HEK293 (cell line): ENCODE results near the gene PLAC1.

Experiments
- CTCF ChIA-PET: fragments of 350-600 bp; formaldehyde crosslinking; extraction: SDS; loops from one replicate; lab custom pipeline; 2021; ENCODE audit warnings: antibody characterized with exemption; lab: Yijun Ruan, JAX
- POLR2A ChIA-PET: fragments of 300-600 bp; formaldehyde crosslinking; extraction: SDS; loops from one replicate; lab custom pipeline; 2020; ENCODE audit warnings: antibody characterized with exemption, inconsistent platforms; lab: Yijun Ruan, JAX
- H3K27ac ChIP-seq: fragments of 200-500 bp; sonication (Bioruptor generic); 2 replicates; pipeline ENCODE4 v1.5.1; 2014; ENCODE audit warnings: low read depth, low read length, control low read depth, inconsistent platforms; ENCODE audit errors: extremely low read depth
- H3K36me3 ChIP-seq, 2 experiments: fragments of 200-500 bp in 1 of 2; sonication (Bioruptor generic) in 1 of 2; 1 replicate in 1 of 2; 2 replicates in 1 of 2; pipeline ENCODE4 v1.5.1; 2014 to 2017; ENCODE audit warnings: inconsistent platforms in 2 of 2, low read length in 2 of 2; ENCODE audit not compliant: control insufficient read depth in 2 of 2, insufficient read depth in 1 of 2
- H3K4me1 ChIP-seq: fragments of 200-500 bp; sonication (Bioruptor generic); 2 replicates; pipeline ENCODE4 v1.5.1; 2014; ENCODE audit warnings: mild to moderate bottlenecking, low read length, inconsistent platforms; ENCODE audit not compliant: control insufficient read depth, insufficient read depth
- H3K4me3 ChIP-seq: 2 replicates; pipeline ENCODE4 v1.5.1; 2011; ENCODE audit warnings: low read depth, mild to moderate bottlenecking, control low read depth, low read length, moderate library complexity
- H3K9me3 ChIP-seq: fragments of 200-500 bp; sonication (Bioruptor generic); 2 replicates; pipeline ENCODE4 v1.5.1; 2014; ENCODE audit warnings: low read depth, low read length, inconsistent platforms; ENCODE audit not compliant: control insufficient read depth, insufficient read depth
- HOXA7 ChIP-seq: sonication (generic); formaldehyde crosslinking; IDR thresholded peaks from 2 replicates; pipeline ENCODE4 v1.8.1; 2022; ENCODE audit warnings: missing genetic modification reagents, borderline replicate concordance
- KLF7 ChIP-seq: fragments of 450-650 bp; formaldehyde crosslinking; IDR thresholded peaks from 2 replicates; pipeline ENCODE4 v1.5.1; 2016; ENCODE audit warnings: missing biosample characterization, missing genetic modification characterization, borderline replicate concordance
- PRDM4 ChIP-seq: fragments of 450-650 bp; formaldehyde crosslinking; IDR thresholded peaks from 2 replicates; pipeline ENCODE4 v1.5.1; 2017; ENCODE audit warnings: missing biosample characterization, missing genetic modification characterization
- SETDB1 ChIP-seq: IDR thresholded peaks from one replicate; pipeline ENCODE4 v1.6.1; 2017; ENCODE audit warnings: mild to moderate bottlenecking, low read length, moderate library complexity, mixed read lengths; ENCODE audit not compliant: insufficient read length
- WT1 ChIP-seq: fragments of 450-650 bp; formaldehyde crosslinking; IDR thresholded peaks from 2 replicates; pipeline ENCODE4 v1.5.1; 2016; ENCODE audit warnings: missing biosample characterization, missing genetic modification characterization
- ZBTB10 ChIP-seq: fragments of 450-650 bp; formaldehyde crosslinking; IDR thresholded peaks from 2 replicates; pipeline ENCODE4 v1.5.1; 2016; ENCODE audit warnings: missing biosample characterization, missing genetic modification characterization
- ZNF155 ChIP-seq: fragments of 450-650 bp; formaldehyde crosslinking; IDR thresholded peaks from 2 replicates; pipeline ENCODE4 v1.5.1; 2016; ENCODE audit warnings: missing biosample characterization, missing genetic modification characterization
- ZNF202 ChIP-seq: fragments of 450-650 bp; formaldehyde crosslinking; IDR thresholded peaks from 2 replicates; pipeline ENCODE4 v1.5.1; 2016; ENCODE audit warnings: missing biosample characterization, missing genetic modification characterization, borderline replicate concordance
- ZNF26 ChIP-seq: fragments of 450-650 bp; formaldehyde crosslinking; IDR thresholded peaks from 2 replicates; pipeline ENCODE4 v1.5.1; 2016; ENCODE audit warnings: missing biosample characterization, missing genetic modification characterization
- ZNF433 ChIP-seq: fragments of 450-650 bp; formaldehyde crosslinking; IDR thresholded peaks from 2 replicates; pipeline ENCODE4 v1.5.1; 2016; ENCODE audit warnings: missing biosample characterization, missing genetic modification characterization, low read depth
- ZNF48 ChIP-seq: fragments of 450-650 bp; formaldehyde crosslinking; IDR thresholded peaks from 2 replicates; pipeline ENCODE4 v1.5.1; 2016; ENCODE audit warnings: missing biosample characterization, missing genetic modification characterization
- ZNF610 ChIP-seq: fragments of 450-650 bp; formaldehyde crosslinking; IDR thresholded peaks from 2 replicates; pipeline ENCODE4 v1.5.1; 2016; ENCODE audit warnings: missing biosample characterization, missing genetic modification characterization, borderline replicate concordance
- ZNF629 ChIP-seq: fragments of 450-650 bp; formaldehyde crosslinking; IDR thresholded peaks from 2 replicates; pipeline ENCODE4 v1.5.1; 2017; ENCODE audit warnings: missing biosample characterization, missing genetic modification characterization
- ZNF645 ChIP-seq: fragments of 450-650 bp; formaldehyde crosslinking; IDR thresholded peaks from 2 replicates; pipeline ENCODE4; 2016; ENCODE audit warnings: missing biosample characterization, missing genetic modification characterization
- ZNF776 ChIP-seq: fragments of 450-650 bp; formaldehyde crosslinking; IDR thresholded peaks from 2 replicates; pipeline ENCODE4 v1.5.0; 2017; ENCODE audit warnings: missing biosample characterization, missing genetic modification characterization, borderline replicate concordance
- ZNF785 ChIP-seq: fragments of 450-650 bp; formaldehyde crosslinking; IDR thresholded peaks from 2 replicates; pipeline ENCODE4 v1.5.1; 2016; ENCODE audit warnings: missing biosample characterization, missing genetic modification characterization
- TF ChIP-seq, protein P1 (sequence below): fragments of 450-650 bp; formaldehyde crosslinking; IDR thresholded peaks from 2 replicates; pipeline ENCODE4 v1.5.1; 2016; ENCODE audit warnings: missing biosample characterization, missing genetic modification characterization
- TF ChIP-seq, protein P2 (sequence below): fragments of 450-650 bp; formaldehyde crosslinking; IDR thresholded peaks from 2 replicates; pipeline ENCODE4 v1.5.1; 2016; ENCODE audit warnings: missing biosample characterization, missing genetic modification characterization, borderline replicate concordance
- TF ChIP-seq, protein P3 (sequence below): fragments of 450-650 bp; formaldehyde crosslinking; IDR thresholded peaks from 2 replicates; pipeline ENCODE4 v1.5.1; 2016; ENCODE audit warnings: missing biosample characterization, missing genetic modification characterization, low read depth

PLAC1 gene

GRCh38 chrX:134547047-134547679, 111.1 kb downstream of the PLAC1 start:
- Histone ChIP-seq H3K9me3 (no peaks in the 10 kb centered on the region), H3K4me1 (peaks cover 16% of the 10 kb centered on the region), H3K36me3 (peaks cover 0 to 16% of the 10 kb centered on the region in 2 experiments; a peak in 1 of 3 replicates), H3K27ac (no peak overlapping the region), H3K4me3 (no peak overlapping the region)
- POLR2A ChIA-PET: no interaction called here
- CTCF ChIA-PET: interaction anchor here (0.7 kb wide), 1 partner anchor 11 kb away, joined by 3 read pairs; no protein-coding TSS in a partner anchor
- TF ChIP-seq, protein P1, sequence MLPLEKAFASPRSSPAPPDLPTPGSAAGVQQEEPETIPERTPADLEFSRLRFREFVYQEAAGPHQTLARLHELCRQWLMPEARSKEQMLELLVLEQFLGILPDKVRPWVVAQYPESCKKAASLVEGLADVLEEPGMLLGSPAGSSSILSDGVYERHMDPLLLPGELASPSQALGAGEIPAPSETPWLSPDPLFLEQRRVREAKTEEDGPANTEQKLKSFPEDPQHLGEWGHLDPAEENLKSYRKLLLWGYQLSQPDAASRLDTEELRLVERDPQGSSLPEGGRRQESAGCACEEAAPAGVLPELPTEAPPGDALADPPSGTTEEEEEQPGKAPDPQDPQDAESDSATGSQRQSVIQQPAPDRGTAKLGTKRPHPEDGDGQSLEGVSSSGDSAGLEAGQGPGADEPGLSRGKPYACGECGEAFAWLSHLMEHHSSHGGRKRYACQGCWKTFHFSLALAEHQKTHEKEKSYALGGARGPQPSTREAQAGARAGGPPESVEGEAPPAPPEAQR: no peak
- TF ChIP-seq, protein P2, sequence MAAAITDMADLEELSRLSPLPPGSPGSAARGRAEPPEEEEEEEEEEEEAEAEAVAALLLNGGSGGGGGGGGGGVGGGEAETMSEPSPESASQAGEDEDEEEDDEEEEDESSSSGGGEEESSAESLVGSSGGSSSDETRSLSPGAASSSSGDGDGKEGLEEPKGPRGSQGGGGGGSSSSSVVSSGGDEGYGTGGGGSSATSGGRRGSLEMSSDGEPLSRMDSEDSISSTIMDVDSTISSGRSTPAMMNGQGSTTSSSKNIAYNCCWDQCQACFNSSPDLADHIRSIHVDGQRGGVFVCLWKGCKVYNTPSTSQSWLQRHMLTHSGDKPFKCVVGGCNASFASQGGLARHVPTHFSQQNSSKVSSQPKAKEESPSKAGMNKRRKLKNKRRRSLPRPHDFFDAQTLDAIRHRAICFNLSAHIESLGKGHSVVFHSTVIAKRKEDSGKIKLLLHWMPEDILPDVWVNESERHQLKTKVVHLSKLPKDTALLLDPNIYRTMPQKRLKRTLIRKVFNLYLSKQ (tag by site-specific recombination): no peak
- TF ChIP-seq ZNF155 (tag by site-specific recombination) (no peak), ZNF202 (no peak), ZNF645 (tag by site-specific recombination) (no peak), WT1 (no peak), ZBTB10 (tag by site-specific recombination) (no peak), ZNF48 (tag by site-specific recombination) (no peak), ZNF629 (tag by site-specific recombination) (no peak), ZNF26 (no peak), ZNF776 (tag by site-specific recombination) (no peak), ZNF785 (no peak), ZNF433 (tag by site-specific recombination) (no peak), PRDM4 (tag by site-specific recombination) (no peak), ZNF610 (tag by site-specific recombination) (no peak), HOXA7 (CRISPR knock-in tag) (no peak), KLF7 (tag by site-specific recombination) (no peak), SETDB1 (no peak)
- TF ChIP-seq, protein P3, sequence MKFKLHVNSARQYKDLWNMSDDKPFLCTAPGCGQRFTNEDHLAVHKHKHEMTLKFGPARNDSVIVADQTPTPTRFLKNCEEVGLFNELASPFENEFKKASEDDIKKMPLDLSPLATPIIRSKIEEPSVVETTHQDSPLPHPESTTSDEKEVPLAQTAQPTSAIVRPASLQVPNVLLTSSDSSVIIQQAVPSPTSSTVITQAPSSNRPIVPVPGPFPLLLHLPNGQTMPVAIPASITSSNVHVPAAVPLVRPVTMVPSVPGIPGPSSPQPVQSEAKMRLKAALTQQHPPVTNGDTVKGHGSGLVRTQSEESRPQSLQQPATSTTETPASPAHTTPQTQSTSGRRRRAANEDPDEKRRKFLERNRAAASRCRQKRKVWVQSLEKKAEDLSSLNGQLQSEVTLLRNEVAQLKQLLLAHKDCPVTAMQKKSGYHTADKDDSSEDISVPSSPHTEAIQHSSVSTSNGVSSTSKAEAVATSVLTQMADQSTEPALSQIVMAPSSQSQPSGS: no peak
